AG04449 (cell line): Measurements from ENCODE around the gene PRSS57.

ENCODE experiments used
- CTCF ChIA-PET: fragments of 350-600 bp; formaldehyde crosslinking; extraction: SDS; loops from one replicate; lab custom pipeline; 2021; ENCODE audit warnings: antibody characterized with exemption; lab: Yijun Ruan, JAX
- POLR2A ChIA-PET: fragments of 400-600, 350-600 bp; formaldehyde crosslinking; extraction: SDS; loops from one replicate; lab custom pipeline; 2020; ENCODE audit warnings: antibody characterized with exemption, inconsistent platforms; lab: Yijun Ruan, JAX
- DNase-seq: peaks from one replicate; pipeline ENCODE4 v3.0.0-alpha.2; 2010; ENCODE audit warnings: low read depth, low spot score
- H3K4me3 ChIP-seq: 2 replicates; pipeline ENCODE4 v1.5.1; 2011; ENCODE audit warnings: low read depth, mild to moderate bottlenecking, control low read depth, low read length
- TF ChIP-seq, protein P1 (sequence below): IDR thresholded peaks from one replicate; pipeline ENCODE4 v1.5.1; 2011; ENCODE audit warnings: mild to moderate bottlenecking, moderate library complexity, low read length, control low read depth, inconsistent platforms; ENCODE audit not compliant: insufficient read depth; ENCODE audit errors: missing control alignments

The PRSS57 gene

DNA sequence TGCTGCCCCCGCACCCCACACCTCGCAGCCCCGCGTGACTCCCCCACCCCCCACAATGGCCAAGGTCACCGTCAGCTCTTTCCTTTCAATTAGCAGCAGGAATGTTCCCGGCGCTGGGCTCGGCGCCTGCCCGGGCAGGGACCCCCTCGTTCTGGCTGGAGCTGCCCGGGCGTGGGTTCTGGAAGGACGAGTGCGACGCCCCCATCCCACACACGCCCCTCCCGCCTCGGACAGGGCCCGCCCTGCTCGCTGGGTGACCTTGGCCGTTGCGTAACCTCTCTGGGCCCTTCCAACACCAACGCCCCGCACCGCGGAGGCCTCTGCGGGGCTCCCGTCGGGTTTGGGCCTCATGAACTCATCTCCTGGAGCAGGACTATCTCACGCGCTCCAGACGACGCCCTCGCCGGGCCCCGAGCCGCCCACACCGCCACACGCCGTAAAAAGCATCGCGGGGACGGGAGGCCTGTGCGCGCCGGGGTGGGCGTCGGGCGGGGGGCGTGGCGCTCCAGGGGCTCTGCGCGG lies 23.8 kb upstream of the PRSS57 start:
- TF ChIP-seq, protein P1, sequence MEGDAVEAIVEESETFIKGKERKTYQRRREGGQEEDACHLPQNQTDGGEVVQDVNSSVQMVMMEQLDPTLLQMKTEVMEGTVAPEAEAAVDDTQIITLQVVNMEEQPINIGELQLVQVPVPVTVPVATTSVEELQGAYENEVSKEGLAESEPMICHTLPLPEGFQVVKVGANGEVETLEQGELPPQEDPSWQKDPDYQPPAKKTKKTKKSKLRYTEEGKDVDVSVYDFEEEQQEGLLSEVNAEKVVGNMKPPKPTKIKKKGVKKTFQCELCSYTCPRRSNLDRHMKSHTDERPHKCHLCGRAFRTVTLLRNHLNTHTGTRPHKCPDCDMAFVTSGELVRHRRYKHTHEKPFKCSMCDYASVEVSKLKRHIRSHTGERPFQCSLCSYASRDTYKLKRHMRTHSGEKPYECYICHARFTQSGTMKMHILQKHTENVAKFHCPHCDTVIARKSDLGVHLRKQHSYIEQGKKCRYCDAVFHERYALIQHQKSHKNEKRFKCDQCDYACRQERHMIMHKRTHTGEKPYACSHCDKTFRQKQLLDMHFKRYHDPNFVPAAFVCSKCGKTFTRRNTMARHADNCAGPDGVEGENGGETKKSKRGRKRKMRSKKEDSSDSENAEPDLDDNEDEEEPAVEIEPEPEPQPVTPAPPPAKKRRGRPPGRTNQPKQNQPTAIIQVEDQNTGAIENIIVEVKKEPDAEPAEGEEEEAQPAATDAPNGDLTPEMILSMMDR = no peak
- DNase-seq = no peak
- H3K4me3 ChIP-seq = no peak overlapping the region
- CTCF ChIA-PET = interaction anchor here (0.7 kb wide), 1 partner anchor 15 kb away, joined by 3 read pairs; no protein-coding TSS in a partner anchor
- POLR2A ChIA-PET = no interaction called here

- TF ChIP-seq, protein P1 = no peak
- POLR2A ChIA-PET = no interaction called here
- CTCF ChIA-PET = no interaction called here
- DNase-seq = no peak
- no peak overlapping the region for H3K4me3 ChIP-seq
Observed at GRCh38 chr19:718251-718951, 23.1 kb upstream of the PRSS57 start.

DNA sequence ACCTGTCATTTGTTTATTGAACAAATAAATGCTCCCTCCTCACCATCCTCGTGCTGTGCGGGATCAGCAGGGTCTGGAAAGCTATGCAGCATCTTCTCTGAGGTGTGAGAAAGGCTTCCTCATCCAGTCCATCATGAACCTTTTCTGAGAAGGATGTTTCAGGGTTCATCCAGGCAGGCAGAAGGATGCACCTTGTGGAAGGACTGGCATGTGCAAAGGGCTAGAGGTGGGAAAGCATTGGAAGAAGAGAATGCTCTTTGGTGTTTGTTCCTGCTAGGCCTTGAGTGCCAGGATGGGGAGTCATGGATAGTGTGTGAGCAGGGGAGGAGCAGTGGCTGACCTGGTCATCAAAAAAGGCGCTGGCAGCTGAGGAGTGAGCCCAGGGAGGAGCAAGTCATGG lies 20.1 kb upstream of the PRSS57 start:
- no peak for DNase-seq
- POLR2A ChIA-PET = no interaction called here
- CTCF ChIA-PET = no interaction called here
- no peak overlapping the region for H3K4me3 ChIP-seq
- TF ChIP-seq, protein P1 = no peak

- POLR2A ChIA-PET = no interaction called here
- no peak for DNase-seq
- H3K4me3 ChIP-seq = no peak overlapping the region
- TF ChIP-seq, protein P1 = no peak
- CTCF ChIA-PET = interaction anchor here (1.9 kb wide), 1 partner anchor 26 kb away, joined by 4 read pairs; no protein-coding TSS in a partner anchor
Observed at GRCh38 chr19:711254-711653, 16.0 kb upstream of the PRSS57 start.

DNA sequence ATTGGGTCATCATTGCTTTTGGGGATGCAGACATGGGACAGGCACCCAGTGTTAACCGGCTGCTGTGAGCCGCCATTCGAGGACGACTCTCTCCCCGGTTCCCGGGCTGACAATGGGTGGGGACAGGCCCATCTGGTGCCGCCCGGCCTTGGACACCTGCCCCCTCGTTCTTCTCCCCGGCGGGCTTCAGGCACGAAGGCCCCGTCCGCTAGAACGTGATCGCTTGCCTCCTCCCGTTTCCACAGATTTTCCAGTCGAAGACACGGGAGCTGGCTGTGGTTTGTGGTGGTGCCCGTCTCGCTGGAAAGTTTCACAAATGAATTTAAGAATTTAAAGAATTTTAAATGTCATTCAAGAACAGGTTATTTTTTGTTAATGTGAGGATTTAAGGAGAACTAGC lies 15.5 kb upstream of the PRSS57 start:
- no peak for DNase-seq
- no peak overlapping the region for H3K4me3 ChIP-seq
- CTCF ChIA-PET = interaction anchor here (1.0 to 1.9 kb wide), 2 partner anchors 27 to 126 kb away, joined by 4 read pairs; no protein-coding TSS in a partner anchor
- POLR2A ChIA-PET = no interaction called here
- TF ChIP-seq, protein P1 = no peak

DNA sequence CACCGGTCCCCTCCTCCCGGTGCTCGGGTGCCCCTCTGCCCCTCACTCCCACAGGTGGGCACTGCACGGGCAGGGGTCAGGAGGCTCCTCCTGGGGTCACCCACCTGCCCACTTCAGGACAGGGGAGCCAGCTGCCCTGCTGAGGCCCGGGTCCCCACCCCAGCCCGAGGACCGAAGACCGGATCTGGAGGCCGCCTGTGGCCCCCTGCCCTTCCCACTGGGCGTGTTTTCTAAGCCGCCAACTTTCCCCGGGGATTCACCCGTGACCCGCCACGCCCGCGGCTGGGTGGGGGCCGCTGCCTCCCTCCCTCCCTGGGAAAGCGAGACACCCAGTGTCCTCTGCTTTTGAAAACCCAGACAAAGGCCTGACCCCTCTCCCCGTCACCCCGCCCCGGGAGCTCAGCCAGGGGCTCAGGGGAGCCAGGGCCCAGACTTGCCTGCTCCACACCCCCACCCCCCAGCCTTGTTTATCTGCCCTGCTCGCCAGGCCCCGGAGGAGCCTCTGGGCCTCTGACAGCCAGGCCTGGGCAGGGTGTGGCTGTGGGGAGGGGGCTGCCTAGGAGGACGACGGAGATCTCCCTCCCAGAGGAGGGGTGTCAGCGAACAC lies 14.8 kb upstream of the PRSS57 start:
- TF ChIP-seq, protein P1 = no peak
- no peak for DNase-seq
- no peak overlapping the region for H3K4me3 ChIP-seq
- ChIA-PET CTCF (interaction anchor here (1.0 to 1.9 kb wide), 2 partner anchors 27 to 126 kb away, joined by 4 read pairs; no protein-coding TSS in a partner anchor), POLR2A (no interaction called here)
